Putamen (tissue), 1 donor: ENCODE results near the gene EDN2.

Experiments
- DNase-seq: peaks from one replicate; pipeline ENCODE4 v3.0.0-alpha.2; 2016; ENCODE audit warnings: low spot score

Gene EDN2

DNA sequence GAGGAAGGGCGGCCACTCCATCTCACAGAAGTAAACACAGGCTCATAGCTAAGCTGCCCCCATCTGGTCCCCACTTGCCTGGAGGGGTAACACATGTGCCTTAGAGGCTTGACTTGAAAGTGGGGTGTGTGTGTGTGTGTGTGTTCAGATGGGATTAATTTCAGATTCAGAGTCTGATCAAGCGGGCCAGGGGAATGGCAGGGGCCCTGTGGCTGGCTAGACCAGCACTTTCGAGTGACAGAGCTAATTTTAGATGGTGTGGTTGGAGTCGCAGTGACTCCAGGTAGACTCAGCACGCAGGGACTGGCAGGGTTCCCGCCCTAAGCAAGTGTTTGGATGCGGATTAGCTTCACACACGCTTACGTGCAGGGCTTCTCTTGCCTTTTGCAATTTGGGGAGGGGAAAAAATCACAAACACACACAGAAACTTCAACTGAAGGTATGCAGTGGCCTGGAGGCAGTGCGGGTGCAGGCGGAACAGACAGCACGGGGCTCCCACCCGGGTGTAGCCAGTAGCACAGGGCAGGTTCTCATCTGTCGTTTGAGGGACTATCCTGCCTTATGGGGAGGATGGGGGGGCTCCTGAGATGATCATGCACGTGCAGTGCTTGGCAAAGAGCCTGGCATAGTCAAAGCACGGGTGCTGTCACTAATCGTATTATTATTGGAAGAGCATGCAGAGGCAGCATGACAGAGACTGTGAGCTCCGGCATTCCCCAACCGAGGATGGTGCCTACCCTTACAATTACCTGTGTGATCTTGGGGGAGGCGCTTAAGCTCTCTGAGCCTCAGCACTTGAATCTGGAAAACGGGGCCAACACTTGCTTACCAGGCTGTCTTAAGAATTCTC is 1.3 kb downstream of the EDN2 start:
- no peak for DNase-seq

DNA sequence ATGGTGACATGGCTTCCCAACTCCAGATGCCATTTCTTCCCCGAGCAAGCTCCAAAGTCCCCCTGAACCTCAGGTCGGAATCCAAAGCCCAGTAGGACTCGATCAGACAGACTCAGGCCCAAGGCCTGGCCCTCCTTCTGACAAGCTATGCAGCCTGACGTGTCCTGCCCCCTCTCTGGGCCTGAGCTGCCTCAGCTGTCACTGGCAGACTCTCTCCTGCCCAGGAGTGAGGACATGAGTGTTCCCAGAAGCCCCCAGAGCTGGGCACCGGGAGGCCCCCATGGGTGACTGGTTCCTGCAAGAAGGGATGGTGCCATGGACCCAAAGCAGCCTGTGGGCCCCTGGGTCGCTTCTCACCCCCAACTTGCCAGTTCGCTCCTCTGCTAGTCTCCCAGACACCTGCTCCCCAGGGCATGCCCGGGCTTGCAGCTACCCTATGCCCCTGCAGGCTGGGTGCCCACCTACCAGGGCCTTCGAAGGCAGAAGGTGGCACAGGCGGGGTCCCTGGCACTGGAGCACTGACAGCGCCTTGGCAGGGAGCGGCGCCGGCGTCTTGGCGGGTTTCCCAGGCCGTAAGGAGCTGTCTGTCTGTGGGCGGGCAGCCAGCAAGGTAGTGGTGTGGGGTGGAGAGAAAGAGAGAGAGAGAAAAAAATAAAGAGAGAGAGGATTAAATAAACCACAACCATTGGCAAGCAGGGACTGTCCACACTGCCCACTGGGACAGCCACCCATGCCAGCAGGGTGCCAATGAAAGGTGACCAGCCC is 2.3 kb downstream of the EDN2 start:
- DNase-seq: no peak

DNA sequence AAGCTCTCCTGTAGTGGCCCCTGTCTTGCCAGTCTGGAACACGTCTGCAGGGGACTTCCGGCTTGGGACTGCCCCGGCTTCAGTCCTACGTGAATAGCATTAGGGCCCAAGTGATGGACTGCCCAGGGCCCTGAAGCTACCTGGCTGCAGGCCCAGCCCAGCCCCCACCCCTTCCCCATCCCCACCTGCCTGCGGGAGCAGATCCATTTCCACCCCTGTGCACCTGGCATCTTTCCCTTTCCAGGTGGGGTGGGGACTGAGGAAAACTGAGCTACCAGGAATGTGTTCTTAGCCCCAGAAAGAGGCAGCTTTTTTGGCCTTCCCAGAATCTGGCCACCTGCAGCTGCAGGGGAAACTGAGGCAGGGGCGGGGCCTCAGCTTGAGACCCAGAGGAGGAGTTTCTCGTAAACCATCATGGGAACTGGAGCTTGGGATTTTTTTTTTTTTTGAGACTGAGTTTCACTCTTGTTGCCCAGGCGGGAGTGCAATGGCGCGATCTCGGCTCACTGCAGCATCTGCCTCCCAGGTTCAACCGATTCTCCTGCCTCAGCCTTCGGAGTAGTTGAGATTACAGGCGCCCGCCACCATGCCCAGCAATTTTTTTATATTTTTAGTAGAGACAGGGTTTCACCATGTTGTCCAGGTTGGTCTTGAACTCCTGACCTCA is 3.2 kb downstream of the EDN2 start:
- no peak for DNase-seq

DNA sequence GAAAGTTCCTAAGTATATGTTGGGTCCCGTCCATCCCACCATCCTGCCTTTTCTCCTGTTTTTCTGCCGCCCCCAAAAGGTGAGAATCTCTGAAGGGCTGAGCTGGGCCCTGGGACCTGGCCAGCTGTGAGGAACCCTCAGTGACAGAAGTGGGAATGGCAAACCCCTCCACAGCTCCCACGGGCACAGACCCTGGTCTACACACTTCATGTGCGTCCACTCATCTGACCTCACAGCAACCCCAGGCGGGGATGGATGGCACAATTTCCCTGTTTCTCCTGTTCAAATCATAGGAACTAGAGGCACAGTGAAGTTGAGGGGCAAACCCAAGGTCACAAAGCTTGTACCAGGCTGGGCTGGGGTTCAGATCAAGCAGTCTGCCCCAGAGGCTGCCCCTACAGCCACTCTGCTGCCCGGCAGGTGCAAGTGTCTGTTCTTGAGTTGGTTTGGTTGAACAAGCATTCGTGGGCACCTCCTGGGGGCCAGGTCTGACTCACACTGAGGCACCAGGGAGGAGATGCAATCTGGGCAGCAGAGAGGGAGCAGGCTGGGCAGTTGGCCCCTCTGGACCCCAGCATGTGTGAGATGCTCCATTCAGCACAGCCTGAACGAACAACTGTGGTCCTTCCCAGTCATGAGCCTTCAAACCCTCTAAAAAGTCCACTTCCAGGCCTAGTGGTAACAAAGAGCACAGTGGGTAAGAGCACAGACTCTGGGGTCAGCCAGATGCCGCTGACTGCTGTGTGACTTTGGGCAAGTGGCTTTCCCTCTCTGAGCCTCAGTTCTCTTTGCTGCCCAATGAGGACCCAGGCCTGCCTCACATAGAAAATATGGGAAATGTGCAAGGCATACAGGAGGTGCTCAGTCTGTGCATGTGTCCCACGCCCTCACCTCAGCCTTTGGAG is 4.0 kb downstream of the EDN2 start:
- DNase-seq: no peak

DNA sequence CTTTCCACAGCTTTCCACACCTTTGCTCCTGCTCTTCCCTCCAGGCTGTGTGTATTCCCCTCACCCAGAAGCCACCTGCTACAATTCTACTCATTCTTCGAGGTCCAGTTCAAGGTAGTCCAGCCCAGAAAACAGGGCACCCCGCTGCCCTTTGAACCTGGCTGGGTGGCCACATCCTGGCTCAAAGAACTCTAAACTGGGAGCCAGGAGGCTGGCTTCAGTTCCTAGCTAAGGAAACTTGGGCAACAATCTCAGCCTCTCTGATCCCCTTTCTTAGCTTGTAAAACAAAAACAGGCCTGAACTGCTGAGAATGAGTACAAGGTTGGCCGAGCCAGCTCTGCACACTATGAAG is 4.7 kb downstream of the EDN2 start:
- no peak for DNase-seq

DNA sequence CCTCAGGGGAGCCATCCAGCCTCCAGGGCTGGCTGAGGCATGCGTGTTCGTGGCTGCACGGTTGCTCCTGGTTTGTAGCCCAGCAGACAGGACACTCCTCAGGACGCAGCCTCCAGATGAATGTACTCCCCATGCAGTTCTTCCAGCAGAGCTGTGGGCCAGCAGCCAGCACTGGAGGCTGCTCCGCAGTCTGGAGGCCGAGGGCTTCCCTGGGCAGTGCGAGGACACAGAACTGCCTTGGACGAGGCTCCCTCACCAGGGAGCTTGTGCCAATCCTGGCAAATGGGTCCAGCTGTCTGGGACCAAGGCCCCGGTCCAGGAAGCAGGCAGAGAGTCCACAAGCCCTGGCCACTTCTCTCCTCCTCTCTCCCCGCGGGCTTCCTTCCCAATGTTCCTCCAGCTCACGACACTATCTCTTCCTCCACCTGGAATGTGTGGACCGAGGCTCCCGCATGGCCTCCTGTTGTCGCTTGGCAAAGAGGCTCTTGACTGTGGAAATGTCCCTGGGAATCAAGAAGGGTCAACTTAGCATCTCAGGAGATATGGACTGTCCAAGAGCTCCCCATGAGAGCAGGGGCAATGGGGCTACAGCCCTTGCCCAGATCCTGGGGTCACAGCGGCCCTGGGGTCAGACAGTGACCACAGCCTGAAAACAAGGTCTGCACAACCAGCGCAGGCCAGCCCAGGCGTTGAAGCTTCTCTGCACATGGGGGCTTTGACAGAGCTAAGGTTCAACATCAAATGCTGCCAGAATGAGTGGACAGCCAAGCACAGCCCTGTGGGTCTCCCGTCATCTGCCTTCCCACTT is 5.3 kb downstream of the EDN2 start:
- peak; percentile 42 for DNase-seq

DNA sequence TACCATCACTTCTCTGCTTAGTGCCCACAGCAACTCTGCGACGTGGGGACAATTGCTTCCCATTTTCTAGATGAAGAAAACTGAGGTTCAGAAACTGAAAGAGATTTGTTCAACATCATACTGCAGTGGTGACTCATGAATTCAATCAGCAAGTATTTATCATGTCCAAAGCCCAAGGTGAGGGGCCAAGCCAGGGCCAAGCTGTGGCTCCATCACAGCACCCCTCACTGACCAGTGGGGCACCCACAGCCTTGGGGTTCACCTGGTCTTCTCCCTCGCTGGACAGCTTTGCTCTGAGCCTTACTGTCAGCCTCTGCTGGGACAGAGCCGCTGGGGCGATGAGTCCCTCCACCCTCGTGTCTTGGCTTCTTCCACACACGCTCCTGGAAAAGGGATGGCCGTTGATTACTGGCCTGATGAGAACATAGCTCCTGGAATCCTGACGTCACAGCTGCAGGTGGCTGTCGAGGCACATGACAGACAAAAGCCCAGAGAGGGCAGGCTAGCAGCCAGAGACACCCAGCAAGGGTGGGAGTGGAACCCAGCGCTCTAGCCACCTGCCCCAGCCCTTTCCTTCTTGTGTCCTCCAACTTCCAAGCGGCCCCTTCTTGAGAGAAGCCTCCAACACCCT is 6.2 kb downstream of the EDN2 start:
- no peak for DNase-seq

DNA sequence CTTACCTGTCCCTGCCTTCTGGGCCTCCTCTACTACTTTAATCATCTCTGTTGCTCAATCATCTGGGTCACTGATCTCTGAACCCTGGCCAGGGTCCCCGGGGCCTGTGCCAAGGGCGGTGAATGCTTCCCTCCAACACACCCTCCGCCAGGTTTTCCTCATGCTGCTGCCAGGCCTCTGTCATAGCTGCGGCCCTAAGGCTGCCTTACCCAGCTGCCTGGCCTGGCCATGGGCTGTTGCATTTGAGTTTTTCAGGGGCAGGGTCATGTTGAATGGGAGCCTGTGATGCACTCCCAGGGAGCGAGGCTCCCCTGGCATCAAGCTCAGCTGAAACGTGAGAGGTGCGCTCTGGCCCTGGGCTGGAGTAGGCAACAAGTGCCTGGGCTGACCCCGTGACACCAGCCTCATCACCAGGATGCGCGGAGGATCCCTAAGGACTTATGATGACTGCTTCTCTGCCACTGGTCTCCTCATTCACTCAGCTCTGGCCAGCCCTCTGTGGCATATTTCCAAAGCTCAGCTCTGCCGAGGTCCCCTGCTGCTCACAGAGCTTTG is 7.6 kb downstream of the EDN2 start:
- DNase-seq: no peak

DNA sequence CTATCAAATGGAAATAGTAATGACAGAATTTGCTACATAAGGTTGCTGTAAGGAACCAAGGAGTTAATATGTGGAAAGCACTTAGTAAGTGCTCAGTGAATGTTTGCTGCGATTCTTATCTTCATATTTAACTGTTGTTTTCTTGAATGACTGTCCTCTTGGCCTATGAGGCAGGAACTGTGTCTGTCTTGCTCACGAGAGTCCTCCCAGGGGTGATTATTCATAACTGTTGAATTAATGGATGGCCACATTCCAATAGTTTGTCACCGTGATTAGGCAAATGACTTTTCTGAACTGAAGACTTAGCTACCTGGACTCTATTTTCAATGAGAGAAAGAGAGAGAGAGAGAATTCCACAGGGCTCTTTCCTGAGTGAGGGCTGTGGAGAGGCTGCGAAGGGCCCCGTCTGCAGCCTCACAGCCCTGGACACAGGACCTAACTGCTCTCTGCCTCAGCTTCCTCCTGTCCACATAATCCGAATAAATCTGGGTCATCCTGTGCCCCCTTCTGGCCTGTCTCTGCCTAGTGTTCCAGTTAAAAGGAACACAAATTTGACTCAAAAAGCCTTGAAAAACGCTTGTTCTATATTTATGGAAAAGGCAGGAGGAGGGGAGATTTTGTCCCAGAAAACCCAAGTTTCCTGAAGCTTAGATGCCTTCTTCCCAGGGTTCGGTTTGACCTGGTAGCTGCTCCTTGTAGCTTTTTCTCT is 8.5 kb downstream of the EDN2 start:
- no peak for DNase-seq

DNA sequence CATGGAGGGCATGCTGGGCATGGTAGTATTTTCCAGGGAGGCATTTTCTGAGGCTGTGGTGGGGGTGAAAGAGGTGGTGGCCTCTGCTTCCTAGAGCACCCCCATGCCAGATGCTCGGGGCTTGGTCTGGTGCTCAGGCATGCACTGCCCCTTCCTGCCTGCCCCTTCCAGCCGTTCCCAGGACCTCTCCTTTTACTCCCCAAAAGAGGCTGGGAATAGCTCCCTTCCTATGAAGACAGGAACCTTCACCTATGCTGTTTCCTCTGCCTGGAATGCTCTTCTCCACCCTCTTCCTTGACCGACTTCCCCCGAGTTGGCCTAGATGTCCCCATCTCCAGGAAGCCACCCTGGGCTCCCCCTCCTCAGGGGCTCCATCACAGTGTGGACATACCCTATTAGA is 9.1 kb downstream of the EDN2 start:
- DNase-seq: no peak

DNA sequence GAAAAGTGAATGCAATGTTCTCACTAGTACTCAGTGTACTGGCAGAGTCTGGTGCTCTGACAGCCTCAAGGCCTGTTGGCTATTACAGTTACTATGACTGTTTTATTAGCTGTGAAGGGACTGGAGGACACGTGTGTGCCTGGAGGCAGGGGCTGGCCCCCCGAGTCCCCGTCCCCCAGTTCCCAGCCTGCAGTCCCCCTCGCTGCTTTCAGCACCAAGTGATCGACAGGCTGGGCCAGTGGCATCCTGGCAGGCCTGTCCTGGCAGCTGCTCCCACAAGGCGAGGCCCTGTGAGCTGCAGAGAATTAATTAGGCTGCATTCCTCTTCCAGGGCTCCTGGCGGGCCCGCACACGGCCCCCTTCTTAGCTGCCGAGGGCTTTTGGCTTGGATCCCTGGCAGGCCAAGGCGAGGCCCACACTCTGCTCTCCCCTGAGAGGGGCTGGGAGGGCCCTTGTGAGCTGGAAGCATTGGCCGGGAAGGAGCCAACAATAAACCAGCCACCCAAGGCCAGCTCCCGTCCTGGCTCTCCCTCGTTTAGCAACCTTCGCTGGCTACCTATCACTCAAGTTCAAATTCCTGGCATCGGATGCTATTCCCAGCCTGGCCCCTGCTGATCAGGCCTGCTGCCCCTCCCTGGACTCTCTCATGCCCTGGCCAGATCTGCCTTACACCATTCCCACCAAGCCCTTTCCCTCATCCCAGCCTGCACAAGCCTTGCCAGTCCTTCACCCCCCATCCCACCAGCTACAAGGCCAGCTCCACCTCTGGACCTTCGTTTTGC is 9.8 kb downstream of the EDN2 start:
- DNase-seq: peak; percentile 76

DNA sequence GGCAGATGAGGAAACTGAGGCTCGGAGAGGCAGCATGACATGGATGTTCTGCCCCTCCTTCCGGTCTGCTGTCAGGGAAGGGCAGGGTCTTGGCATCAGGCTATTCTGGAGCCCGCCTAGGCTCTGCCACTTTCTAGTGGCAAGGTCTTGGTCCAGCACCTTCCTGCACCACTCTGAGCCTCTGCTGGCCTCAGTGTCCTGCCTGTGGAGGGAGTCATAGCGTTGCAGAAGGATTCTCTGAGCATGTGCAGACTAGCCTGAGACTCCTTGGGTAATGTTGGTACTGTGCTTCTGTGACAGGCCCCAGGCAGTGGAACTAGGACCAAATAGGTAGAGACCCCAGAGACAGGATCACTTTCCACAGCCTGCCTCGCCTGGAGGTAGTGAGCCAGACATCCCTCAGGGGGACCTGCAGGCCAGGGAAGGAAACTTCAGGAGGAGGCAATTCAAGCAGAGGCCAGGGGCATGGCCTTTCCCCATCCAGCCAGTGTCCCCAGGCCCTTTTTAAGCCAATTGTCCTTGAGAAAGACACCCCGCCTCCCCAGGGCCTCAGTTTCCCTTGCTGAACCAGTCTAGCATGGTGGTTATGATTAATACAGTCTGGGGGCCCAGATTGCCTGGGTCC is 10.6 kb downstream of the EDN2 start:
- no peak for DNase-seq

DNA sequence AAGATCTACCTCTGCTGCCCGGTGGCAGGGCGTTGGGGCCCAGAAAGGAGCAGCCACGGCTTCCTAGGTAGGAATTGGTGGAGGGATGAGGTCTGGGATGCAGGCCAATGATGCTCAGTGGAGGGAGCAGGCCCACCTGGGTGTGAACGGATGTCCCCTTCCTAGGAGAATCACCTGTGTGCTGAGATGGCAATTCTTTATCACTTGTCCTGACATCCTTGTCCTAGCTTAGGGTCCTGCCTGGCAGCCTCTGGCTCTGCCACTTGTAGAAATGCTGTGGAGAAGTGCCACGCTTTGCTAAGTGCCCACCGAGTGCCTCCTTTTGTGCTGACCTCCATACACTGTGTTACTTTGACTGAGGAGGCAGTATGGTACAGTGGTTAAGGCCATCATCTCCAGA is 12.8 kb downstream of the EDN2 start:
- DNase-seq: no peak

DNA sequence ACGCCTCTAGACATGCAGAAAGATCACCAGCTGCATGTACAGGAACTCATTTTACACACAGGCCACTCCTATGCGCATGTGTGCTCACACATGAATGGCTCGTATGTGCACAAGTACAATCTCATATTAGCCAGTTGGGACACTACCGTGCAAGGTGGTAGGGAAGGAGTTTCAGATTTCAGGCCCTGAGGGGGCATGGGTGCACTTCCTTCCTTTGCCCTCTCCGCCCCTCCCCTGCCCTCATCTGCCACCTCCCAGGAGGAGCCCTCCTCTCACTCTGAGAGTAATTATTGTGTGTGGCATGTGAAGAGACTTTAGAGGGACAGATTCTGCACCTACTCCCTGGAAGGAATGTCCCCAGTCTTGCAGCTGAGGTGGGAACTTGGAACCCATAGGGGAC is 14.8 kb downstream of the EDN2 start:
- no peak for DNase-seq

DNA sequence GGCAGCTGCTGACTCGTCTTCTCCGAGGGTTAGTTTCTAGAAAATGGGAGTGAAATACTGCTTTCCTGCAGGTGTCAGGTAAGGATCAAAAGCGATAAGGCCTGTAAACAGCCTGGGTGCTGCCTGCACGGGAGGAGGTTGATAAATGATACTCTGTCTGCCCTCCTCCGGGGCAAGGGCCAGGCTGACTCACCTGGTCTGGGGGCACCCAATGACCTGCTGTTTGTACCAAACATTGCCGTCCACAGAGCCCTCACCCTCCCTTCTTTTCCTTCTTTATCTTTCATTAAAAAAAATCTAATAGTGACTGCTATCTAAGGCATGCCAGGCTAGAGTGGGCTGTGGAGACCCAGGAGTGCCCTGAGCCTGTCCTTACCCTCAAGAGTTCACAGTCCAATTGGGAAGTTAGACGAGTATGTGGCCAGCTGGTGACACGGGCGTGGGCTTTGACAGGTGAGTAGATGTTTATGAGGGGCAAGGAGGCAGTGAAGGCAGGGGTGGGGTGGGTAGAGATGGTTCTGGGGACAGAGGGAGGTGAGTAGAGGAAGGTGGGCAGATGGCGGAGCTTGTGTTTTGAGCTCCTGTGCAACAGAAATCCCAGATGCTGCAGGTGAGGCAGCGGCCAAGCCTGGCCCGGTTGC is 16.2 kb downstream of the EDN2 start:
- DNase-seq: no peak

DNA sequence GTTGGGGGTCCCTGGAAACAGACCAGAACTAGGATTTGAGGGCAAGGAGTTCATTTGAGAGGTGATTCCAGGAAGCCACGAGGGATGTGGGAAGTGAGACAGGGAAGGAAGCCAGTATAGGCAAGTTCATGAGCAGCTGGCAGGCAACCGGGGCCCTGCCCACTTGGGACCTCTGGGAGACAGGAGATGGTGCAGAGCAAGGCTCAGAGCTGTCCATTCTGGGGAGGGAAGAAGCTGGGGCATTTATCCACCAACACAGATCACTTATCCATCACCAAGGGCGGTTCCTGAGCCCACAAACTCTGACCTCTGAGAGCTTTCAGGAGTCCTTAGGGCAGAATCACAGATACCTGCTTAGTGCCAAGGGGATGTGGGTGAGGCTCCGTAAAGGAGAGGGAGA is 16.8 kb downstream of the EDN2 start:
- DNase-seq: no peak

DNA sequence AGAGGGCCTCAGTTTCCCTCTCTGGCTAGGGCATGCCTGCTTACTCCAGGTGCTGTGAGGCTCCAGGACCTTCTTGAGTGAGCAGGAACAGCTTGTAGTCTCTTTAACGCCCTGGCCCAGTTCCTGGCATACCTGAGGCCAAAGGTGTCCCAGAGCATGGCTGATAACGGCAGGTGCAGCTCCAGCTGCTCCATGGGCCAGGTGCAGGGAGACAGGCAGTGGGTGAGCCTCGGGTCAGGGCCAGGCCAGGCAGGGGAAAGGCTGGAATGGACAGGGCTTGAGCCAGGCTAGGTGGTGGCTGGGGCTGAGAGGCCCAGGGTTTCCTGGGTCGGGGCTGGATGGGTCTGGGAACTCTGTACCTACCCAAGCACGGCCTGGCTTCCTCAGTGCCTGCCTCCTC is 18.3 kb downstream of the EDN2 start:
- DNase-seq: no peak

DNA sequence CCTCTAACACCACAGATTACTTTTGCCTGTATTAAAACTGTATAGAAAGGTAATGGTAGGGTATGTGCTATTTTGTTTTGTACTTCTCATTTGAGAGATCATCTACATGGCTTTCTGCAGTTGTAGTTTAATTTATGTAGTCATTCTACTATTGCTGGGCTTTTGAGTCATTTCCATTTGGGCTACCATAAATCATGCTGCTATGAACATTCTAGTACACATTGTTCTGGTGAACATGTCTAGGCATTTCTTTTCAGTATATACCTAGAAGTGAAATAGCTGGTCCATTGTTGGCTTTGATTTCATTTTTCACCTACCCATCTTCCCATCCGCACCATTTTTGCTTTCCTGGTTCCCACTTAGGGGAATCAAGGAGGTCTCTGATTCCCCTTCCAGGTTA is 18.7 kb downstream of the EDN2 start:
- DNase-seq: no peak
